Measurements from ENCODE around the gene KIAA1217. TPM values are rescaled to one million over a fixed set of nuclear protein-coding genes. Genes with fewer than 3 reads are reported as not detected.

Gene KIAA1217
- polyA plus RNA-seq, 1 donor from 2014 or later: 0.22 TPM

GRCh38 chr10:24554036-24554435 lies 345.1 kb downstream of the KIAA1217 start:
- H3K27me3 ChIP-seq (ENCODE audit: insufficient read depth, low read depth, low read length): no peaks in the 10 kb centered on the region
- TF ChIP-seq RAD21 (conservative IDR thresholded peaks at IDR 0.05) (no peak), EP300 (conservative IDR thresholded peaks at IDR 0.05; ENCODE audit: poor library complexity, severe bottlenecking) (no peak), TAF1 (IDR thresholded peaks at IDR 0.05; ENCODE audit: low read depth) (no peak), CTCF (IDR thresholded peaks at IDR 0.05; ENCODE audit: poor library complexity, severe bottlenecking) (no peak), SMC3 (conservative IDR thresholded peaks at IDR 0.05; ENCODE audit: poor library complexity) (no peak), POLR2AphosphoS5 (IDR thresholded peaks at IDR 0.05) (no peak), REST (IDR thresholded peaks at IDR 0.05; ENCODE audit: borderline replicate concordance) (no peak), MXI1 (conservative IDR thresholded peaks at IDR 0.05; ENCODE audit: poor library complexity, severe bottlenecking) (no peak), EZH2 (IDR thresholded peaks at IDR 0.05; ENCODE audit: borderline replicate concordance, insufficient read depth, low read length, poor library complexity, severe bottlenecking) (no peak)

GRCh38 chr10:24556126-24556749 lies 347.3 kb downstream of the KIAA1217 start:
- Histone ChIP-seq H3K9me2 (ENCODE audit: insufficient read depth, low read length) (no peaks in the 10 kb centered on the region), H3K9me3 (ENCODE audit: low read length) (no peaks in the 10 kb centered on the region), H2AFZ (ENCODE audit: low read depth, low read length) (no peak overlapping the region), H3K4me3 (ENCODE audit: low read length) (no peak overlapping the region), H3K9ac (ENCODE audit: low read length) (no peak overlapping the region), H3K4me2 (ENCODE audit: low read length) (no peak overlapping the region), H3K27ac (ENCODE audit: low read length) (no peak overlapping the region), H3K79me2 (replicated peaks; ENCODE audit: insufficient read depth, low read length) (no peaks in the 10 kb centered on the region), H3K36me3 (ENCODE audit: insufficient read depth, low read length) (no peaks in the 10 kb centered on the region), H3K27me3 (ENCODE audit: insufficient read depth, low read depth, low read length) (no peaks in the 10 kb centered on the region), H4K20me1 (ENCODE audit: insufficient read depth) (no peaks in the 10 kb centered on the region), H3F3A (ENCODE audit: insufficient read depth, low read length, poor library complexity, severe bottlenecking) (no peaks in the 10 kb centered on the region)
- TF ChIP-seq SMC3 (conservative IDR thresholded peaks at IDR 0.05; ENCODE audit: poor library complexity) (no peak), CTCF (IDR thresholded peaks at IDR 0.05; ENCODE audit: poor library complexity, severe bottlenecking) (no peak), REST (IDR thresholded peaks at IDR 0.05; ENCODE audit: borderline replicate concordance) (no peak), RAD21 (conservative IDR thresholded peaks at IDR 0.05) (no peak), EP300 (conservative IDR thresholded peaks at IDR 0.05; ENCODE audit: poor library complexity, severe bottlenecking) (no peak)

More at GRCh38 chr10:24554036-24554435, 345.1 kb downstream of the KIAA1217 start:
- no peak overlapping the region for H3K9ac ChIP-seq (ENCODE audit: low read length)
- no peaks in the 10 kb centered on the region for H3K36me3 ChIP-seq (ENCODE audit: insufficient read depth, low read length)
- no peak overlapping the region for H2AFZ ChIP-seq (ENCODE audit: low read depth, low read length)
- no peak overlapping the region for H3K4me2 ChIP-seq (ENCODE audit: low read length)
- no peaks in the 10 kb centered on the region for H3K9me2 ChIP-seq (ENCODE audit: insufficient read depth, low read length)
- no peak overlapping the region for H3K27ac ChIP-seq (ENCODE audit: low read length)
- H3K9me3 ChIP-seq (ENCODE audit: low read length): no peaks in the 10 kb centered on the region
- no peaks in the 10 kb centered on the region for H3F3A ChIP-seq (ENCODE audit: insufficient read depth, low read length, poor library complexity, severe bottlenecking)
- H3K4me3 ChIP-seq (ENCODE audit: low read length): no peak overlapping the region
- no peaks in the 10 kb centered on the region for H3K79me2 ChIP-seq (replicated peaks; ENCODE audit: insufficient read depth, low read length)
- no peaks in the 10 kb centered on the region for H4K20me1 ChIP-seq (ENCODE audit: insufficient read depth)
